GM12801 (cell line): ENCODE data around the gene DLG2.

Experiments used
- CTCF ChIP-seq: IDR thresholded peaks from one replicate; pipeline ENCODE4 v1.5.1; 2011; ENCODE audit warnings: control low read depth; ENCODE audit not compliant: insufficient read length; ENCODE audit errors: extremely low read depth

The DLG2 gene

GRCh38 chr11:83661491-83662350 lies 1965.4 kb downstream of the DLG2 start:
- no peak for TF ChIP-seq CTCF

- no peak for TF ChIP-seq CTCF
Observed at GRCh38 chr11:83659466-83659865, 1967.7 kb downstream of the DLG2 start.

GRCh38 chr11:83656796-83657330 lies 1970.3 kb downstream of the DLG2 start:
- no peak for TF ChIP-seq CTCF

GRCh38 chr11:83655976-83656375 lies 1971.2 kb downstream of the DLG2 start:
- TF ChIP-seq CTCF, result no peak

- no peak for TF ChIP-seq CTCF
Observed at GRCh38 chr11:83649528-83649855, 1977.7 kb downstream of the DLG2 start.

- no peak for TF ChIP-seq CTCF
Observed at GRCh38 chr11:83648610-83649527, 1978.3 kb downstream of the DLG2 start.

- TF ChIP-seq CTCF, result no peak
Observed at GRCh38 chr11:83645561-83645960, 1981.6 kb downstream of the DLG2 start.
